HepG2 (cell line): ENCODE data around the gene BAZ1A. TPM values are rescaled to one million over a fixed set of nuclear protein-coding genes. Genes with fewer than 3 reads are reported as not detected.
A peak's percentile ranks its signal among the peaks of the same experiment; 100 is the strongest.

ENCODE experiments used
- ASH2L ChIP-seq: fragments of 300-600, 200-600 bp; sonication (generic); IDR thresholded peaks from 2 replicates; pipeline ENCODE4 v1.7.0; 2017; ENCODE audit warnings: low read depth, mild to moderate bottlenecking, moderate library complexity, mixed read lengths, low read length; ENCODE audit not compliant: insufficient read length
- ELK4 ChIP-seq: sonication (generic); formaldehyde crosslinking; IDR thresholded peaks from 2 replicates; pipeline ENCODE4 v1.9.0; 2021; ENCODE audit warnings: missing genetic modification reagents, borderline replicate concordance
- GATAD1 ChIP-seq: IDR thresholded peaks from 2 replicates; pipeline ENCODE4 v1.6.1; 2016; ENCODE audit warnings: missing genetic modification reagents, missing compliant biosample characterization
- GLI4 ChIP-seq: sonication (generic); formaldehyde crosslinking; IDR thresholded peaks from 2 replicates; pipeline ENCODE4 v1.5.1; 2020; ENCODE audit warnings: missing genetic modification reagents, mild to moderate bottlenecking, moderate library complexity, borderline replicate concordance
- HHEX ChIP-seq: IDR thresholded peaks from 2 replicates; pipeline ENCODE4 v1.6.1; 2016; ENCODE audit warnings: control low read depth
- JDP2 ChIP-seq: sonication (generic); formaldehyde crosslinking; IDR thresholded peaks from 2 replicates; pipeline ENCODE4 v1.8.1; 2022; ENCODE audit warnings: missing genetic modification reagents, borderline replicate concordance
- MAF1 ChIP-seq: sonication (generic); formaldehyde crosslinking; IDR thresholded peaks from 2 replicates; pipeline ENCODE4 v1.5.0; 2020; ENCODE audit warnings: missing genetic modification reagents, borderline replicate concordance
- PREB ChIP-seq: sonication (generic); formaldehyde crosslinking; IDR thresholded peaks from 2 replicates; pipeline ENCODE4 v1.4.0; 2020; ENCODE audit warnings: missing genetic modification reagents
- RBFOX2 ChIP-seq: fragments of 200-400 bp; formaldehyde crosslinking; IDR thresholded peaks from 2 replicates; pipeline ENCODE4 v1.6.1; 2017; ENCODE audit warnings: low read depth, mild to moderate bottlenecking, low read length
- SCMH1 ChIP-seq: sonication (generic); formaldehyde crosslinking; IDR thresholded peaks from 2 replicates; pipeline ENCODE4 v1.9.0; 2021; ENCODE audit warnings: missing genetic modification reagents, mild to moderate bottlenecking, borderline replicate concordance
- TBP ChIP-seq: sonication (generic); formaldehyde crosslinking; IDR thresholded peaks from 2 replicates; pipeline ENCODE4 v1.5.0; 2020; ENCODE audit warnings: missing genetic modification reagents
- ZNF274 ChIP-seq: sonication (generic); formaldehyde crosslinking; IDR thresholded peaks from 2 replicates; pipeline ENCODE4 v1.5.1; 2020; ENCODE audit warnings: mild to moderate bottlenecking, missing genetic modification reagents
- ZNF282 ChIP-seq: fragments of 450-650 bp; IDR thresholded peaks from 2 replicates; pipeline ENCODE4 v1.6.1; 2018; ENCODE audit not compliant: partially characterized antibody
- ZNF296 ChIP-seq: sonication (generic); formaldehyde crosslinking; conservative IDR thresholded peaks from 2 replicates; pipeline ENCODE4 v1.5.0; 2020; ENCODE audit warnings: mild to moderate bottlenecking, missing genetic modification reagents
- ZNF407 ChIP-seq: sonication (generic); formaldehyde crosslinking; IDR thresholded peaks from one replicate; pipeline ENCODE4 v1.5.1; 2020; ENCODE audit warnings: mild to moderate bottlenecking, missing genetic modification reagents; ENCODE audit errors: not compliant biosample characterization
- ZNF691 ChIP-seq: sonication (generic); formaldehyde crosslinking; IDR thresholded peaks from 2 replicates; pipeline ENCODE4 v1.4.0; 2020; ENCODE audit warnings: missing genetic modification reagents, low read depth, mild to moderate bottlenecking, borderline replicate concordance
- ZSCAN29 ChIP-seq: sonication (generic); formaldehyde crosslinking; conservative IDR thresholded peaks from 2 replicates; pipeline ENCODE4 v1.4.0; 2020; ENCODE audit warnings: mild to moderate bottlenecking, missing genetic modification reagents
- polyA plus RNA-seq, 8 experiments: library from polyadenylated mRNA; depleted of rRNA in 3 of 8; stranded (reverse) in 7 of 8; unstranded in 1 of 8; fragments of >200 nt; fragmentation: Illumina TruSeq in 4 of 8; extraction: Trizol in 4 of 8; gene quantifications; 2 replicates each; pipeline versions ENCODE4 v1.2.1 to v1.2.3, GENCODE V29; 2011 to 2016; ENCODE audit warnings: low read depth in 4 of 8, missing spikeins in 1 of 8, mixed read lengths in 1 of 8; ENCODE audit not compliant: insufficient read depth in 1 of 8
- total RNA-seq, 5 experiments: library from RNA; depleted of rRNA; stranded (reverse); fragments of >200 nt; fragmentation: Illumina TruSeq; extraction: Trizol; gene quantifications; 2 replicates each; pipeline ENCODE4 v1.2.3, GENCODE V29; 2016; ENCODE audit warnings: low read depth in 1 of 5

The BAZ1A gene
- total and polyA plus RNA-seq, 2 of the 13 experiments (the other 11 are each of a cell fraction or from before 2014, with no cell fraction given) = 20.9 to 56.8 TPM

- peak; percentile 64 for TF ChIP-seq ZNF407 (CRISPR knock-in tag)
- peak; percentile 88 for TF ChIP-seq ZNF274 (CRISPR knock-in tag)
- no peak for TF ChIP-seq GLI4 (CRISPR knock-in tag)
- no peak for TF ChIP-seq ZNF282
- TF ChIP-seq ELK4 = 0 out of 2 replicates have a peak, but pooled peaks have one; percentile 39
- TF ChIP-seq ZSCAN29 (CRISPR knock-in tag) = 0 out of 2 replicates have a peak, but pooled peaks have one; percentile 31
- no peak for TF ChIP-seq RBFOX2
- TF ChIP-seq TBP (CRISPR knock-in tag) = no peak; the same call in 1 of the 2 replicates
- TF ChIP-seq JDP2 (CRISPR knock-in tag) = no peak
- peak; percentile 80; the same call in 1 of the 2 replicates for TF ChIP-seq ZNF296 (CRISPR knock-in tag)
- peak; percentile 45; the same call in 1 of the 2 replicates for TF ChIP-seq ZNF691 (CRISPR knock-in tag)
- no peak for TF ChIP-seq MAF1 (CRISPR knock-in tag)
- 0 out of 2 replicates have a peak, but pooled peaks have one; percentile 42 for TF ChIP-seq HHEX (CRISPR knock-in tag)
- TF ChIP-seq SCMH1 (CRISPR knock-in tag) = no peak
- peak; percentile 58 for TF ChIP-seq GATAD1 (CRISPR knock-in tag)
- TF ChIP-seq PREB (CRISPR knock-in tag) = no peak
- TF ChIP-seq ASH2L = peak; percentile 46
These were observed 77.2 kb downstream of the BAZ1A start (continued) for GRCh38 chr14:34797747-34798583.
